HEK293T (cell line): ENCODE data around the gene ACHE.
"Not testable (repeated sequence)": the region's sequence is repeated elsewhere in the genome, so short reads cannot be mapped to it uniquely, and the experiment has no call there.

Source experiments
- CTCF ChIA-PET: fragments of 350-600 bp; formaldehyde crosslinking; extraction: SDS; loops from one replicate; lab custom pipeline; 2021; ENCODE audit warnings: antibody characterized with exemption, inconsistent platforms; lab: Yijun Ruan, JAX
- POLR2A ChIA-PET: fragments of 350-600 bp; formaldehyde crosslinking; extraction: SDS; loops from one replicate; lab custom pipeline; 2020; ENCODE audit warnings: antibody characterized with exemption, inconsistent platforms; lab: Yijun Ruan, JAX
- DNase-seq: peaks from one replicate; pipeline ENCODE4 v3.0.0; 2012; ENCODE audit warnings: mixed read lengths; ENCODE audit errors: extremely low spot score
- ARNT ChIP-seq: fragments of 450-650 bp; IDR thresholded peaks from 2 replicates; pipeline ENCODE4 v1.6.1; 2017; ENCODE audit warnings: mild to moderate bottlenecking
- BHLHE40 ChIP-seq: fragments of 450-650 bp; IDR thresholded peaks from 2 replicates; pipeline ENCODE4 v1.6.1; 2016; ENCODE audit warnings: mild to moderate bottlenecking, moderate library complexity, borderline replicate concordance
- CTBP1 ChIP-seq: fragments of 450-650 bp; IDR thresholded peaks from 2 replicates; pipeline ENCODE4 v1.6.1; 2016; ENCODE audit warnings: borderline replicate concordance
- ELF4 ChIP-seq: fragments of 450-650 bp; IDR thresholded peaks from 2 replicates; pipeline ENCODE4 v1.6.1; 2017; ENCODE audit warnings: antibody characterized with exemption
- FOXA1 ChIP-seq: fragments of 450-650 bp; IDR thresholded peaks from 2 replicates; pipeline ENCODE4 v1.6.1; 2016; ENCODE audit warnings: mild to moderate bottlenecking
- FOXK2 ChIP-seq: fragments of 450-650 bp; IDR thresholded peaks from 2 replicates; pipeline ENCODE4 v1.6.1; 2016; ENCODE audit warnings: mild to moderate bottlenecking
- FOXM1 ChIP-seq: fragments of 450-650 bp; IDR thresholded peaks from 2 replicates; pipeline ENCODE4 v1.6.1; 2017; ENCODE audit warnings: mild to moderate bottlenecking, borderline replicate concordance
- HDGF ChIP-seq: fragments of 450-650 bp; IDR thresholded peaks from 2 replicates; pipeline ENCODE4 v1.6.1; 2017; ENCODE audit warnings: antibody characterized with exemption, borderline replicate concordance
- L3MBTL2 ChIP-seq: fragments of 450-650 bp; conservative IDR thresholded peaks from 2 replicates; pipeline ENCODE4 v1.6.1; 2016; ENCODE audit warnings: mild to moderate bottlenecking
- LEF1 ChIP-seq: fragments of 450-650 bp; IDR thresholded peaks from 2 replicates; pipeline ENCODE4 v1.6.1; 2017; ENCODE audit warnings: mild to moderate bottlenecking, borderline replicate concordance
- NFRKB ChIP-seq: fragments of 450-650 bp; IDR thresholded peaks from 2 replicates; pipeline ENCODE4 v1.6.1; 2016; ENCODE audit warnings: mild to moderate bottlenecking, moderate library complexity
- SP1 ChIP-seq: fragments of 450-650 bp; IDR thresholded peaks from 2 replicates; pipeline ENCODE4 v1.6.1; 2017
- SUZ12 ChIP-seq: fragments of 450-650 bp; IDR thresholded peaks from 2 replicates; pipeline ENCODE4 v1.6.1; 2016; ENCODE audit warnings: mild to moderate bottlenecking
- TARDBP ChIP-seq: fragments of 450-650 bp; IDR thresholded peaks from 2 replicates; pipeline ENCODE4 v1.6.1; 2016
- ZNF384 ChIP-seq: fragments of 450-650 bp; IDR thresholded peaks from 2 replicates; pipeline ENCODE4 v1.6.1; 2016
- TF ChIP-seq, protein P1 (sequence below): fragments of 450-650 bp; IDR thresholded peaks from 2 replicates; pipeline ENCODE4 v1.6.1; 2016

The ACHE gene

DNA sequence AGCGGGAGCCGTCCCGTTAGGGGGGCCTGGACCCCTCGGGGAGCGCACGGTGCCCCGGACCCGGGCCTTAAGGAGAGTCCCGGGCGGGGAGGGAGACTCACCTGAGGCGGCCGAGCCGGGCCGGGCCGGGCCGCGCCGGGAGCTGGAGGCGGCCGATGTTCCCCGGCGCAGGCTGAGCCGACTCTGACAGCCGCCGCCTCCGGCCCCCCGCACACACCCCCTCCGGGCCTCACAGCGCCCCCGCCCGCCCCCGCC is at the start of gene ACHE:
ACHE (minus strand) TSS at position 188 of the 255 bp plus-strand sequence. CDS start 1,656 bp downstream, outside the sequence.
- TF ChIP-seq FOXM1 = no peak
- TF ChIP-seq LEF1 = no peak
- TF ChIP-seq NFRKB = no peak
- TF ChIP-seq SUZ12 = no peak
- TF ChIP-seq BHLHE40 = no peak
- no peak for TF ChIP-seq SP1
- TF ChIP-seq FOXK2 = no peak
- no peak for TF ChIP-seq HDGF
- TF ChIP-seq FOXA1 = no peak
- no peak for TF ChIP-seq TARDBP
- TF ChIP-seq, protein P1, sequence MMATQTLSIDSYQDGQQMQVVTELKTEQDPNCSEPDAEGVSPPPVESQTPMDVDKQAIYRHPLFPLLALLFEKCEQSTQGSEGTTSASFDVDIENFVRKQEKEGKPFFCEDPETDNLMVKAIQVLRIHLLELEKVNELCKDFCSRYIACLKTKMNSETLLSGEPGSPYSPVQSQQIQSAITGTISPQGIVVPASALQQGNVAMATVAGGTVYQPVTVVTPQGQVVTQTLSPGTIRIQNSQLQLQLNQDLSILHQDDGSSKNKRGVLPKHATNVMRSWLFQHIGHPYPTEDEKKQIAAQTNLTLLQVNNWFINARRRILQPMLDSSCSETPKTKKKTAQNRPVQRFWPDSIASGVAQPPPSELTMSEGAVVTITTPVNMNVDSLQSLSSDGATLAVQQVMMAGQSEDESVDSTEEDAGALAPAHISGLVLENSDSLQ = no peak
- no peak for TF ChIP-seq CTBP1
- no peak for TF ChIP-seq ELF4
- TF ChIP-seq ZNF384 = no peak
- no peak for TF ChIP-seq ARNT
- no peak for TF ChIP-seq L3MBTL2
- no peak for DNase-seq
- CTCF ChIA-PET = no interaction called here
- POLR2A ChIA-PET = interaction anchor here (1.9 kb wide), 1 partner anchor 21 kb away, joined by 8 read pairs; the partner anchor contains the start of gene SRRT

DNA sequence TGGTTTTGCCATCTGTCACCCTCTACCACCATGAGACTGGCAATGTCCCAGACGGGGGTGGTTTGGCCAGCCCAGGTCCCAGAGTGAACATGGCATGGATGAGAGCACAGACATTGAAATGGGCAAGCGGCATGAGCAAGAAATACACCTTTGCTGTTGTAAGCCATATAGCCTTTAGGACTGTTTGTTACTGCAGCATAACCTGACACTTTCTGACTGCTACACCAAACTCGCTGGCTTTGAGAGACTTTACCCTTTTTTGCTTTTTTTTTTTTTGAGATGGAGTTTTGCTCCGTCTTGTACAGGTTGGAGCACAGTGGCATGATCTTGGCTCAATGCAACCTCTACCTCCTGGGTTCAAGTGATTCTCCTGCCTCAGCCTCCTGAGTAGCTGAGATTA is 48.5 kb upstream of the ACHE start:
- POLR2A ChIA-PET = no interaction called here
- TF ChIP-seq HDGF (no peak), ELF4 (no peak), FOXM1 (no peak), ZNF384 (no peak), NFRKB (no peak), SP1 (no peak), LEF1 (no peak), L3MBTL2 (no peak), ARNT (no peak), FOXK2 (no peak), SUZ12 (no peak), CTBP1 (no peak)
- DNase-seq = no peak
- CTCF ChIA-PET = no interaction called here

DNA sequence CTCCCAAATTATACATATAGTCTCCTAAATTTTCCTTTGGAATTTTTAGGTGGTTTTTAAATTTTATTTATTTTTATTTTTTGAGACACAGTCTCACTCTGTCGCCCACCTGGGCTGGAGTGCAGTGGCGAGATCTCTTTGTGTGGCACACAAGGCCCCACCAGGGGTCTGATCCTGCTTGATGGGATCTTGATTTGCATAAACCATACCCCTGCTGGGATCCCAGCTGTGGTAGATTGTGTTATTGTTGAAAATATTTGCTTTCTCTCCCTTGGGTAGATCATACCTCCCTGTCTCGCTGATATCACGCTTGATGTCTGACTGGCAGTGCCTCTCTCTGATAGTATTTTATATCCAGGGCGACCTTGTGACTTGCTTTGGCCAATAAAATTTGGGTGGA is 48.0 kb upstream of the ACHE start:
- ChIA-PET POLR2A (no interaction called here), CTCF (no interaction called here)
- DNase-seq = no peak
- TF ChIP-seq L3MBTL2 = no peak
- no peak for TF ChIP-seq CTBP1
- TF ChIP-seq, protein P1 = no peak

DNA sequence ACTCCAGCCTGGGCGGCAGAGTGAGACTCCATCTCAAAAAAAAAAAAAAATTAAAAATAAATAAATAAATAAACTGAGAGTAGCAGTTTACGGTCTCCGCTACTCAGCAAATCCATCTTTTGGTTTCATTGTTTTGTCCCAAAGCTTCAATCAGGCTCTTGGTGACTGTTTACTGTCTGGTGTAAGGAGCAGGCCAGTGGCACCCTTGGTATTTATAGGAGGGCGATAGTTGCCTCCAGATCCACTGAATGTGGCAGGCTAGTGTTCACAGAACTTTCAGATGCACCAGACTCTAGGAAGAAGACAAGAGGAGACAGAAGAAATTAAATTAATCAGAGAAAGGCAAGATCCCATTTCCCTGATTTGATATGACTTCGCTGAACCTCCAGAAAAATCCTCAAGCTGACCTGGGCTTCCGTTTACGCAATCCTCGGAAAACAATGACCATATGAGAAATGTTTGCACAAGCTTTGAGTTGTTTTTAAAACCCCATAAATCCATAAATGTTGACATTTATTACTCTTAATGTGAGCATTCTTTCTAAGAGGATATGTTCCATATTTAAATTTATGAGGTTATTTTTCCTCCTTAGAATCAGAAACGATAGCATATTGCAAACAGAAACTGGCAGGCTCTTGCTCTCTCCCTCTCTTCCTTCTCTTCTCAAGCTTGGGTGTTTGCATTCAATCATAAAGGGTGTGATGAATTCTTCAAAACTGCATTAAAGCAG is 46.5 kb upstream of the ACHE start:
- ChIA-PET CTCF (interaction anchor here (0.6 kb wide), 1 partner anchor 328 kb away, joined by 3 read pairs; no protein-coding TSS in a partner anchor), POLR2A (no interaction called here)
- TF ChIP-seq, protein P1 = peak; percentile 62
- TF ChIP-seq LEF1 (no peak), SP1 (no peak), FOXK2 (no peak), FOXM1 (no peak), CTBP1 (no peak), ZNF384 (no peak), HDGF (no peak), BHLHE40 (no peak)
- no peak for DNase-seq

DNA sequence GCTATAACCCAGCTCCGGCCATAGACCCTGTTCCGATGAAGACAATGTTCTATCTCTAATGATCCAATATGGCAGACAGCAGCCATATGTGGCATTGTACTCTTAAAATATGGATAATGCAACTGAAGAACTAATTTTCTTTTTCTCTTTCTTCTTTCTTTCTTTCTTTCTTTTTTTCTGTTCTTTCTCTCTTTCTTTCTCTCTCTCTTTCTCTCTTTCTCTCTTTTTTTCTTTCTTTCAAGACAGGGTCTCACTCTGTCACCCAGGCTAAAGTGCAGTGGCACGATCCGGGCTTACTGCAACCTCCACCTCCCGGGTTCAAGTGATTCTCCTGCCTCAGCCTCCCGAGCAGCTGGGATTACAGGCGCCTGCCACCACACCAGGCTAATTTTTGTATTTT is 40.5 kb upstream of the ACHE start:
- POLR2A ChIA-PET, CTCF ChIA-PET, DNase-seq: not testable (repeated sequence)

DNA sequence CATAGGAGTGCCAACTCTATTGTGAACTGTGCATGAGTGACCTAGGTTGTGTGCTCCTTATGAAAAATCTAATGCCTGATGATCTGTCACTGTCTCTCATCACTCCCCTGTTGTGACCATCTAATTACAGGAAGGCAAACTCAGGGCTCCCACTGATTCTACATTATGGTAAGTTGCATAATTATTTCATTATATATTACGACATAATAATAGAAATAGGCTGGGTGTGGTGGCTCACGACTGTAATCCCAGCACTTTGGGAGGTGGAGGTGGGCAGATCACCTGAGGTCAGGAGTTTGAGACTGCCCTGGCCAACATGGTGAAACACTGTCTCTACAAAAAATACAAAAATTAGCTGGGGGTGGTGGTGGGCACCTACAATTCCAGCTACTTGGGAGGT is 39.7 kb upstream of the ACHE start:
- POLR2A ChIA-PET, CTCF ChIA-PET, DNase-seq: not testable (repeated sequence)

DNA sequence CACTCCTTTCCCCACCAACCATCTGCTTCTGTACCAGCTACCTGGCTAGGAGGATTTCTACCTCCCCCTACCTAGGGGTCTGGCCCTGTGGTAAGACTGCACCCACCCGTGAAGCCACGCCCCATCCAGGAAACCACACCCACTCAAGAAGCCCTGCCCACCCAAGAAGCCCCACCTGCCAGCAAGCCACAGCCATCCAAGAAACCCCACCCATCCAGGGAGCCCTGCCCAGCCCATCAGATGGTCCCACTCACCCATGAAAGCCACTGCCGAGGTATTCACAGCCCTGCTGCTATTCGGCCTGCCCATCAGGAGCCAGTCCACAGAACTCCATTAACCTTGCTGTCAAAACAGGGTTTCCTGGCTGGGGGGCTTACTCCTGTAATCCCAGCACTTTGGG is 38.0 kb upstream of the ACHE start:
- POLR2A ChIA-PET = no interaction called here
- CTCF ChIA-PET = no interaction called here
- DNase-seq = no peak
- no peak for TF ChIP-seq NFRKB
- TF ChIP-seq FOXM1 = no peak
- no peak for TF ChIP-seq LEF1
- TF ChIP-seq FOXK2 = no peak
- TF ChIP-seq SUZ12 = no peak
- TF ChIP-seq TARDBP = no peak
- TF ChIP-seq L3MBTL2 = no peak
- no peak for TF ChIP-seq HDGF
- no peak for TF ChIP-seq FOXA1
- TF ChIP-seq, protein P1 = no peak
- no peak for TF ChIP-seq ZNF384
- TF ChIP-seq SP1 = no peak
- no peak for TF ChIP-seq ARNT
- TF ChIP-seq CTBP1 = no peak
- TF ChIP-seq BHLHE40 = no peak
- no peak for TF ChIP-seq ELF4
